ENCODE measurements around the gene URB1.

DNA sequence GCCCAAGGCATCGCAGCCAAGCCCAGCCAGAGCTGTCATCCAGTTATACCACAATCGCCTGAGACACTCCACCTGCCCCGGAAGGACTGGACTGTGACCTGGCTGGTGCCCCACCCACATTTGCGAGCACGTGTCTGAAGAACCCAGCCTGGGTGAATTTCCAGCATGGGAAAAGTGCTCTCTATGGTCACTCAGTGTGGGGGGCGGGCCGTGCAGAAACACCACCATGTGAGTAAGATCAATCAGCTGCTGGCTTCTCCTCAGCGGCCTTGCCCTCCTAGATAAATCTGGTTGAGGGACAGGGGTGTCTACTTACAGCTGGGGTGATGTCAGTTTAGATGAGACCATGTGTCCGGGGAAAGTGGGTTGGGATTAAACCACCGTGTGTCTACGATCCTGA lies 44.8 kb downstream of the URB1 start:
- TF ChIP-seq, protein P1, sequence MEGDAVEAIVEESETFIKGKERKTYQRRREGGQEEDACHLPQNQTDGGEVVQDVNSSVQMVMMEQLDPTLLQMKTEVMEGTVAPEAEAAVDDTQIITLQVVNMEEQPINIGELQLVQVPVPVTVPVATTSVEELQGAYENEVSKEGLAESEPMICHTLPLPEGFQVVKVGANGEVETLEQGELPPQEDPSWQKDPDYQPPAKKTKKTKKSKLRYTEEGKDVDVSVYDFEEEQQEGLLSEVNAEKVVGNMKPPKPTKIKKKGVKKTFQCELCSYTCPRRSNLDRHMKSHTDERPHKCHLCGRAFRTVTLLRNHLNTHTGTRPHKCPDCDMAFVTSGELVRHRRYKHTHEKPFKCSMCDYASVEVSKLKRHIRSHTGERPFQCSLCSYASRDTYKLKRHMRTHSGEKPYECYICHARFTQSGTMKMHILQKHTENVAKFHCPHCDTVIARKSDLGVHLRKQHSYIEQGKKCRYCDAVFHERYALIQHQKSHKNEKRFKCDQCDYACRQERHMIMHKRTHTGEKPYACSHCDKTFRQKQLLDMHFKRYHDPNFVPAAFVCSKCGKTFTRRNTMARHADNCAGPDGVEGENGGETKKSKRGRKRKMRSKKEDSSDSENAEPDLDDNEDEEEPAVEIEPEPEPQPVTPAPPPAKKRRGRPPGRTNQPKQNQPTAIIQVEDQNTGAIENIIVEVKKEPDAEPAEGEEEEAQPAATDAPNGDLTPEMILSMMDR (IDR thresholded peaks at IDR 0.05): no peak
- TF ChIP-seq POLR2A (IDR thresholded peaks at IDR 0.05): no peak

Data from lower leg skin (tissue), 3 donors.